HG03045 (cell line): Measurements from ENCODE around the gene CAMTA1.

ENCODE experiments used
- ATAC-seq: cut with Tn5 transposase; IDR thresholded peaks from one replicate; pipeline ENCODE4 v1.9.1; 2021; ENCODE audit warnings: mild to moderate bottlenecking, moderate library complexity; ENCODE audit not compliant: unreplicated experiment

CAMTA1 gene

GRCh38 chr1:7716506-7716905 lies 931.3 kb downstream of the CAMTA1 start:
- no peak for ATAC-seq

GRCh38 chr1:7717748-7718368 lies 932.6 kb downstream of the CAMTA1 start:
- no peak for ATAC-seq

GRCh38 chr1:7719468-7720094 lies 934.3 kb downstream of the CAMTA1 start:
- ATAC-seq, result no peak

GRCh38 chr1:7721940-7722669 lies 936.9 kb downstream of the CAMTA1 start:
- no peak for ATAC-seq

- no peak for ATAC-seq
Observed at GRCh38 chr1:7722670-7723012, 937.4 kb downstream of the CAMTA1 start.

GRCh38 chr1:7726623-7727022 lies 941.4 kb downstream of the CAMTA1 start:
- no peak for ATAC-seq

- no peak for ATAC-seq
Observed at GRCh38 chr1:7727809-7728471, 942.7 kb downstream of the CAMTA1 start.

GRCh38 chr1:7729761-7730160 lies 944.5 kb downstream of the CAMTA1 start:
- no peak for ATAC-seq

- no peak for ATAC-seq
Observed at GRCh38 chr1:7732331-7732730, 947.1 kb downstream of the CAMTA1 start.

GRCh38 chr1:7733276-7733675 lies 948.0 kb downstream of the CAMTA1 start:
- no peak for ATAC-seq

GRCh38 chr1:7738044-7738443 lies 952.8 kb downstream of the CAMTA1 start:
- ATAC-seq, result no peak

- ATAC-seq, result no peak
Observed at GRCh38 chr1:7743346-7743745, 958.1 kb downstream of the CAMTA1 start.

- ATAC-seq, result no peak
Observed at GRCh38 chr1:7744882-7745281, 959.6 kb downstream of the CAMTA1 start.

- no peak for ATAC-seq
Observed at GRCh38 chr1:7745783-7746182, 960.5 kb downstream of the CAMTA1 start.

GRCh38 chr1:7747605-7748004 lies 962.4 kb downstream of the CAMTA1 start:
- no peak for ATAC-seq

- ATAC-seq, result no peak
Observed at GRCh38 chr1:7749126-7749525, 963.9 kb downstream of the CAMTA1 start.

GRCh38 chr1:7751174-7751573 lies 965.9 kb downstream of the CAMTA1 start:
- ATAC-seq, result no peak

- ATAC-seq, result no peak
Observed at GRCh38 chr1:7752512-7753417, 967.5 kb downstream of the CAMTA1 start.

GRCh38 chr1:7753641-7754040 lies 968.4 kb downstream of the CAMTA1 start:
- no peak for ATAC-seq

- no peak for ATAC-seq
Observed at GRCh38 chr1:7754234-7754633, 969.0 kb downstream of the CAMTA1 start.

GRCh38 chr1:7755448-7755847 lies 970.2 kb downstream of the CAMTA1 start:
- no peak for ATAC-seq
